ENCODE measurements around the gene GALNTL6.
"Not testable (repeated sequence)": the region's sequence is repeated elsewhere in the genome, so short reads cannot be mapped to it uniquely, and the experiment has no call there.

Gene GALNTL6

GRCh38 chr4:172688534-172688933 lies 875.3 kb downstream of the GALNTL6 start:
- no peak for DNase-seq

- DNase-seq: no peak
Measured at GRCh38 chr4:172691552-172691951, 878.3 kb downstream of the GALNTL6 start.

- no peak for DNase-seq
Measured at GRCh38 chr4:172692701-172693100, 879.5 kb downstream of the GALNTL6 start.

GRCh38 chr4:172698256-172698655 lies 885.1 kb downstream of the GALNTL6 start:
- no peak for DNase-seq

GRCh38 chr4:172705565-172705964 lies 892.4 kb downstream of the GALNTL6 start:
- no peak for DNase-seq

GRCh38 chr4:172706000-172706399 lies 892.8 kb downstream of the GALNTL6 start:
- DNase-seq: no peak

GRCh38 chr4:172707622-172708021 lies 894.4 kb downstream of the GALNTL6 start:
- DNase-seq: no peak

- DNase-seq: no peak
Measured at GRCh38 chr4:172708184-172708583, 895.0 kb downstream of the GALNTL6 start.

GRCh38 chr4:172709376-172709775 lies 896.2 kb downstream of the GALNTL6 start:
- no peak for DNase-seq

- DNase-seq: no peak
Measured at GRCh38 chr4:172716291-172716690, 903.1 kb downstream of the GALNTL6 start.

- no peak for DNase-seq
Measured at GRCh38 chr4:172721659-172722058, 908.5 kb downstream of the GALNTL6 start.

- DNase-seq: no peak
Measured at GRCh38 chr4:172725581-172725980, 912.4 kb downstream of the GALNTL6 start.

- no peak for DNase-seq
Measured at GRCh38 chr4:172726001-172726423, 912.8 kb downstream of the GALNTL6 start.

- DNase-seq: no peak
Measured at GRCh38 chr4:172727631-172728030, 914.4 kb downstream of the GALNTL6 start.

- not testable (repeated sequence) for DNase-seq
Measured at GRCh38 chr4:172733645-172734044, 920.4 kb downstream of the GALNTL6 start.

- DNase-seq: no peak
Measured at GRCh38 chr4:172734555-172734954, 921.4 kb downstream of the GALNTL6 start.

GRCh38 chr4:172736046-172736445 lies 922.8 kb downstream of the GALNTL6 start:
- DNase-seq: no peak

GRCh38 chr4:172740434-172740833 lies 927.2 kb downstream of the GALNTL6 start:
- no peak for DNase-seq

- DNase-seq: no peak
Measured at GRCh38 chr4:172750910-172751309, 937.7 kb downstream of the GALNTL6 start.

- no peak for DNase-seq
Measured at GRCh38 chr4:172751550-172751949, 938.3 kb downstream of the GALNTL6 start.

- peak; percentile 84 for DNase-seq
Measured at GRCh38 chr4:172758586-172759340, 945.6 kb downstream of the GALNTL6 start.

- no peak for DNase-seq
Measured at GRCh38 chr4:172760512-172760911, 947.3 kb downstream of the GALNTL6 start.

- no peak for DNase-seq
Measured at GRCh38 chr4:172762895-172763294, 949.7 kb downstream of the GALNTL6 start.

- no peak for DNase-seq
Measured at GRCh38 chr4:172770787-172771186, 957.6 kb downstream of the GALNTL6 start.

GRCh38 chr4:172772781-172773180 lies 959.6 kb downstream of the GALNTL6 start:
- DNase-seq: no peak
